Activated CD8-positive, alpha-beta memory T cell treated with anti-CD3 and anti-CD28 coated beads, Interleukin-2, amount 50 U/mL, for 1 hour (primary cell): ENCODE data around the gene GMDS.

Experiments
- DNase-seq: peaks from one replicate; pipeline ENCODE4 v3.0.0-alpha.2; 2020; ENCODE audit errors: extremely low read depth

The GMDS gene

GRCh38 chr6:2133716-2134310, 111.6 kb downstream of the GMDS start:
- no peak for DNase-seq

GRCh38 chr6:2132916-2133315, 112.5 kb downstream of the GMDS start:
- DNase-seq: no peak

GRCh38 chr6:2132416-2132815, 113.0 kb downstream of the GMDS start:
- DNase-seq: no peak

- DNase-seq: no peak
These were observed 116.2 kb downstream of the GMDS start for GRCh38 chr6:2129182-2129621.

GRCh38 chr6:2127484-2127911, 117.9 kb downstream of the GMDS start:
- no peak for DNase-seq

- no peak for DNase-seq
These were observed 119.1 kb downstream of the GMDS start for GRCh38 chr6:2126351-2126750.

GRCh38 chr6:2125158-2125557, 120.2 kb downstream of the GMDS start:
- no peak for DNase-seq

- no peak for DNase-seq
These were observed 121.1 kb downstream of the GMDS start for GRCh38 chr6:2124260-2124709.

- DNase-seq: no peak
These were observed 124.5 kb downstream of the GMDS start for GRCh38 chr6:2120912-2121311.

- DNase-seq: no peak
These were observed 126.1 kb downstream of the GMDS start for GRCh38 chr6:2119275-2119674.

GRCh38 chr6:2118136-2118535, 127.3 kb downstream of the GMDS start:
- no peak for DNase-seq

- DNase-seq: no peak
These were observed 128.0 kb downstream of the GMDS start for GRCh38 chr6:2117447-2117846.

GRCh38 chr6:2116496-2116895, 128.9 kb downstream of the GMDS start:
- DNase-seq: no peak

GRCh38 chr6:2114100-2114499, 131.3 kb downstream of the GMDS start:
- DNase-seq: no peak

- no peak for DNase-seq
These were observed 134.2 kb downstream of the GMDS start for GRCh38 chr6:2111162-2111677.

- no peak for DNase-seq
These were observed 134.9 kb downstream of the GMDS start for GRCh38 chr6:2110504-2110903.

- no peak for DNase-seq
These were observed 135.6 kb downstream of the GMDS start for GRCh38 chr6:2109796-2110195.

- DNase-seq: no peak
These were observed 136.6 kb downstream of the GMDS start for GRCh38 chr6:2108700-2109306.

- DNase-seq: no peak
These were observed 140.9 kb downstream of the GMDS start for GRCh38 chr6:2104524-2104880.

- no peak for DNase-seq
These were observed 141.5 kb downstream of the GMDS start for GRCh38 chr6:2103765-2104523.

GRCh38 chr6:2102966-2103365, 142.4 kb downstream of the GMDS start:
- DNase-seq: no peak

GRCh38 chr6:2102316-2102883, 143.0 kb downstream of the GMDS start:
- no peak for DNase-seq

GRCh38 chr6:2101213-2101612, 144.2 kb downstream of the GMDS start:
- no peak for DNase-seq
